Brain pericyte (primary cell): ENCODE data around the gene ITGA6.
"Not testable (repeated sequence)": the region's sequence is repeated elsewhere in the genome, so short reads cannot be mapped to it uniquely, and the experiment has no call there.

ENCODE experiments used
- DNase-seq: peaks from one replicate; pipeline ENCODE4 v3.0.0-alpha.2; 2012; ENCODE audit warnings: low read depth, low spot score

Gene ITGA6

DNA sequence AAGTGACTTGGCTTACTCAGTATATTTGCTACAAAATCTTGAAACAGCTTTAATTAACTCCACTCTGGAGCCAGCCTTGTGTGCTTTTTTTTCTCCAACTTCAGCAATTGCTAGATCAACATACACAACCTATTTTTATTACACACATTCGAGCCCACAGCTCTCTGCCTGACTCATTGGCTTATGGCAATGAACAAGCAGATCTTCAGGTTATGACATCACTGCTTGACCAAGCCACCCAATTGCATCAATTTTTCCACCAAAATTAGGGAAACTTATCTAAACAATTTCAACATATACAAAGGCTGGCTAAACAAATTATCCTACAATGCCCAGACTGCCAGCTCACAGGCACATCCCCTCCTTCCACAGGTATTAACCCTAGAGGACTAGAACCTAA, 88.9 kb downstream of the ITGA6 start:
- no peak for DNase-seq

- DNase-seq, result no peak
Measured at GRCh38 chr2:172518995-172519394, 91.6 kb downstream of the ITGA6 start.

DNA sequence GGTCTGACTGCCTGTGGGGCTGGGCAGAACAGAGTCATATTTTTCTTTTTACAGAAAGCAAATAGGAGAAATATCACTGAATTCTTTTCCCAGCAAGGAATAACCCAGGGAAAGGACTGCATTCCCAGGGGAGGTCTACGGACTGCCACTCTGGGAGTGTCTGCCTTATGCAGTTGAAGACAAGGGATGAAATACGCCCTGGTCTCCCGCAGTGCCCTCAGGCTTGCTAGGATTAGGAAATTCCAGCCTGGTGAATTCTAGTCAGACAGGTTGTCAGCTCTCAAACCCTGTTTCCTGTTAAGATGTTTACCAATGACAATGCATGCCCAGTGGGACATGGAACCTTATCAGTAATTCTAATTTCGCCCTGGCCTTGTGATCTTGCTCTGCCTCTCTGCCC, 98.2 kb downstream of the ITGA6 start:
- DNase-seq, result no peak

- DNase-seq, result no peak
Measured at GRCh38 chr2:172531309-172531708, 103.9 kb downstream of the ITGA6 start.

DNA sequence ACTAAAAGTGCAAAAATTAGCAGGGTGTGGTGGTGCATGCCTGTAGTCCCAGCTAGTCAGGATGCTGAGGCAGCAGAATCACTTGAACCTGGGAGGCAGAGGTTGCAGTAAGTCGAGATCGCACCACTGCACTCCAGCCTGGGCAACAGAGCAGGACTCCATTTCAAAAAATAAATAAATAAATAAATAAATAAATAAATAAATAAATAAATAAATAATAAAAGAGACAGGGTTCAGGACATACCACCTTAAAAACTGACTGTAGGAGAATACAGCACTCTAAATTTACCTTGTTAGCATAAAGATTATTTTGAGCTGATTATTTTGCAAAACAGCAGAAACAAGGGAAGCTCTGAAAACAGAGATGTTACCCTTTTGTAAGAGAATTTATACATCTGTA, 105.1 kb downstream of the ITGA6 start:
- DNase-seq, result not testable (repeated sequence)

GRCh38 chr2:172533687-172534086, 106.3 kb downstream of the ITGA6 start:
- DNase-seq, result no peak

DNA sequence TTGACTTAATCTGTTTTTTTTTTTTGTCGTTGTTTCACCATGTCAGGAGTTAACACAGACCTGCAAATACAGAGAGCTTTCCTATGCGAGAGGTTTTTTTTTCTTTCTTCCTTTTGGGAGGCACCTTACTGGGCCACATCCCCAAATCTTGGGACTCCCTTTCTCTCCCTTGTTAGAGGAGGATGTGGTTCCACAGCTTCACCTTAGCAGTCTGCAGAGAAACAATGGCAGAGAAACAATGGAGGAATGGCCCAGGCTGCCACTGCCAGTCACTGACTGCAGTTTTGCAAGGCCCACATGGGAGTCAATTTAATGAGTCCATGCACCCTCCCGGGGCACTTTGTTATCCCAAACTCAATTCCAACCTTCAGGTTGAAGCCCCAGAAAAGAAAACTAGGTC, 107.7 kb downstream of the ITGA6 start:
- no peak for DNase-seq

- not testable (repeated sequence) for DNase-seq
Measured at GRCh38 chr2:172537851-172538250, 110.5 kb downstream of the ITGA6 start.

DNA sequence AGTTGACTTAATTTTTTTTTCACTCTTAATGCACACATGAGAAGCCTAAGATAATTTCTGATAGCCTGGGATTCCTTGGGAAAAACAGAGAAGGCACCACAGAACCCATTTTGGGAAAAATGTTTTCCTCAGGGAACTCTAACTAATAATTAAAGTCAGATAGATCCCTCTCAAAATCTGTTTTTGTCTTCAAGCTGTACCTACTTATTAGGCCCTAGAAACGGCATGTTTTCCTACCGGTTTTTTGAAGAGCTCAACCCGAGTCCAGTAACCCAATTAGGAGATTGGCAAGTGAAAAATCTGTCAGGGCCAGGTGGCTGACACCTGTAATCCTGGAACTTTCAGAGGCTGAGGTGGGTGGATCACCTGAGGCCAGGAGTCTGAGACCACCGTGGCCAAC, 112.4 kb downstream of the ITGA6 start:
- no peak for DNase-seq

DNA sequence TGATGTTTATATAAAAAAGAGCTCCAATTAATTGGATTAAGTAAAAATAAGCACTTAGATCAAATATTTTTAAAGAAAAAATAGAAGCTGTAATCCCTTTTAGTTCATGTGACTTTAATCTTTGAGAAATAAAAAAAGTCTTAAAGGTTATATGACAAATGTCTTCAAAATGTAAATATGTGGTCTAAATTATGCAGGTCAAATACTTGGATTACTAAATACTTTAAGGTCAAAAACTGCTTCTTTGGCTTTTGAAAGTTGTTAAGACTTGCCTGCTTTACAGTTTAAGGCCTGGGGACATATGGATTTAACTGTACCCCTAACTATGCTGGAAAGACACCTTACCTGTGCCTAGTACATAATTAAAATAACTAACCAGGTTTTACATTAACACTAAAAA, 113.0 kb downstream of the ITGA6 start:
- no peak for DNase-seq

DNA sequence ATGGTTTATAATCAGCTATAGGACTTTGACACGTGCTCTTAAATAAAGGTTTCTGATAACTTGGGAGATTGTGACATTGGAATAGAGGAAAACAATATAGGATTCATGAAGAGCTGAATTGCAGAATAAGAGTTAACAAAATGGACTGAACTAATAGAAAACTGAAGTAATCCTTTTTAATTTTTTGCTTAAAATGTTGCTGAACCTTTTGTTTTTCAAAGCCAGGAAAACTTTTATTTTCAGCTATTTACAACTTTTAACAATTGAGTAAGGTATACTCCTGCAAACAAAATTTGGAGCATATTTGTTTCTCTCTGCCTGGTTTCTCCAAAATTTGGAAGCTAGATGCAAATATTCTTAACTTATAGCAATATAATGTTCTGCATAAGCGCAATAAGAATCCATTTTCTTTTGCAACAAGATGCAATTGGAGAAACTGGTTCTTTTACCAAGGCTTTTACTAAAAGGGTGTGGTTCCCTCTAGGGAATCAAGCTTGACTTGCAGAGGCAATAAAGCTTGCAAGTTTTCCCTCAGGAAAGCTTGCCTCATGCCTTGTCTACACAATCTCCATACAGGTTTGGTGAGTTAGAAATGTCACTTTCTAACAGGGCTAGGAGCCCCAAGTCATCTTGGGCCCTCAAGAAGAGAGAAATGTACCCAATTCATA, 118.2 kb downstream of the ITGA6 start:
- DNase-seq, result no peak

DNA sequence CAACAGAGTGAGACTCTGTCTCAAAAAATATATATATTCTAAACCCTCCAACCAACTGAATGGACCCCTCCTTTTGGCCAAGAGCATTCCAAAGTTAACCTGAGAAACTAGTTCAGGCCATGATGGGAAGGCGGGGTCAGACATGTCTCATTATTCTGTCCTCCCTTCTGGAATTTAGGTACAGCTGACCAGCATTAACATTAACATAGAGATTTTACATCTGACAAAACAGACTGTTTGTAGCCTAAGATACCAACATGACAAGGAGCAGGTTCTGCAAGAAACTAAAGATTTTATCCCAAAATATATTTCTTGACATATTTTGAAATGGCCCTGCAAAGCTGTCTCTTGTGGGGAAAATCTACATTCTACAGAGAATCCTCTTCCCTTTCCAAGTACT, 121.7 kb downstream of the ITGA6 start:
- DNase-seq, result no peak

- not testable (repeated sequence) for DNase-seq
Measured at GRCh38 chr2:172549802-172550201, 122.4 kb downstream of the ITGA6 start.

DNA sequence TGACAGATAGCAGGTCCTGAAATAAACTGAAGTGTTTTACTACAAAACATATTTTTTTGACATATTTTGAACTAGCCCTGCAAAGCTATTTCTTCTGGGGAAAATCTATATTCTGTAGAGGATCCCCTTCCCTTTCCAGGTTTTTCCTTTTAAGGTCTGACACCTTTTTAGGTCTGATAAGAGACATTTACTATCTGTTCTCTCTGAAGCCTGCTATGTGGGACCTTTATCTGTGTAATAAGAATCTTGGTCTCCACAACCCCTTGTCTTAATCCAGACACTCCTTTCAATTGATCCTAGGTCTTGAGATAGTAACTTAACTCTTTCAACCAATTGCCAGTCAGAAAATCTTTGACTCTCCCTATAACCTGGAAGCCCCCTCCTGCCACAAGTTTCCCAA, 123.0 kb downstream of the ITGA6 start:
- no peak for DNase-seq

DNA sequence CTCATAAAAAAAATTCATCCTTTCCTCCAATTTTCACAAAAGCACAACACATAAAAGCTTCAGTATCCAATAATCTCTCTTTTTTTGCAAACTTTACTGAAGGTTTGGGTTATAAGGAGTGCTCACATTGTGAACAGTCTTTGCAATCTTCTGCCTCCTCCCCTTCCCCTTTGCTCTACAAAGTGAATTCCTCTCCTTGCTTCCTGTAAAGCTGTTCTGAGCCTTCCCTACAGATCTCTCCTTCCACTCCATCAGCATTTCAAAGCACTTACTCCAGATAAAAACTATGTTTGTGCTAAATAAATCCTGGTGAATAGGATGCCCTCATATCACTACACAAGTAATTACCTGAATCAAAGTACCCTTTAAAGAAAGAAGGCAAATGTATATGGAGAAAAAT, 123.9 kb downstream of the ITGA6 start:
- no peak for DNase-seq

DNA sequence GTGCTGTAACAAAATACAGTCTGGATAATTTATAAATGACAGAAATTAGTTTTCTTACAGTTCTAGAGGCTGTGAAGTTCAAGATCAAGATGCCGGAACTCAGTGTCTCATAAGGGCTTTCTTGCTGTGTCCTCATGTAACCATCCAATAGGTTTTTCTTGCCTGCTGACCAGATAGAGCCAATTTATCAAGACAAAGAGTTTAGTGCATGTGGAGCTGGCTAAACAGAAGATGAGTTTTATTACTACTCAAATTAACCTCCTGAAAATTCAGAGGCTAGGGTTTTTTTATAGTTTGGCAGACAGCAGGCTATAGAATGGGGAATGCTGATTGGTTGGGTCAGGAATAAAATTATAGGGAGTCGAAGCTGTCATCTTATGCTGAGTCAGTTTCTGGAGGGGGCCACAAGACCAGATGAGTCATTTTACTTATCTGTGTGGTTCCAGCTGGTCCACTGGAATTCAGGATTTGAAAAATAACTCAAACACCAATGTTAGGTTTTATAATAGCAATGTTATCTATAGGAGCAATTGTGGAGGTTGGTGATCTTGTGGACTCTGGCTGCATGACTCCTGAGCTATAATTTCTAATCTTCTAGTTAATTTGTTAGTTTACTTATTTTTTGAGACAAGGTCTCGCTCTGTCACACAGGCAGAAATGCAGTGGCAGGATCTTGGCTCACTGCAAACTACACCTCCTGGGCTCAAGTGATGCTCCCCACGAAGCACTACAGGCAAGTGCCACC, 125.3 kb downstream of the ITGA6 start:
- no peak for DNase-seq

- DNase-seq, result no peak
Measured at GRCh38 chr2:172554352-172555271, 127.2 kb downstream of the ITGA6 start.

DNA sequence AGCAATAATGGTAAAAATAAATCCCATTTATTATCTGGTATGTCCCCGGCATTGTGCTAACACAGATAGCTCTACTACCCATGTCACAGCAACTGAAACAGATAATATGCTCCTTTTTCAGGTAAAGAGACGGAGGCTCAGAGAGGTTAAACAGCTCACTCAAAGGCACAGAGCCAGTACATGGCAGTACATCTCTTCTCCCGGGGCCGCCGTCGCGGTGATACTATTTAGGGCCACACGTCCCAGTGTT, 127.8 kb downstream of the ITGA6 start:
- DNase-seq, result no peak
